D721Med (cell line): ENCODE data around the gene MRPL38.

Experiments used
- DNase-seq: peaks from one replicate; pipeline ENCODE4 v3.0.0; 2011; ENCODE audit warnings: low spot score; ENCODE audit not compliant: insufficient read length
- FAIRE-seq: peaks from 2 replicates; lab custom pipeline; 2011; peaks lifted over from hg19 to GRCh38; lab: Jason Lieb, UNC
- CTCF ChIP-seq: IDR thresholded peaks from 2 replicates; pipeline ENCODE4 v1.5.1; 2012; ENCODE audit warnings: mild to moderate bottlenecking, control low read depth; ENCODE audit not compliant: insufficient read depth; ENCODE audit errors: missing control alignments

Gene MRPL38

DNA sequence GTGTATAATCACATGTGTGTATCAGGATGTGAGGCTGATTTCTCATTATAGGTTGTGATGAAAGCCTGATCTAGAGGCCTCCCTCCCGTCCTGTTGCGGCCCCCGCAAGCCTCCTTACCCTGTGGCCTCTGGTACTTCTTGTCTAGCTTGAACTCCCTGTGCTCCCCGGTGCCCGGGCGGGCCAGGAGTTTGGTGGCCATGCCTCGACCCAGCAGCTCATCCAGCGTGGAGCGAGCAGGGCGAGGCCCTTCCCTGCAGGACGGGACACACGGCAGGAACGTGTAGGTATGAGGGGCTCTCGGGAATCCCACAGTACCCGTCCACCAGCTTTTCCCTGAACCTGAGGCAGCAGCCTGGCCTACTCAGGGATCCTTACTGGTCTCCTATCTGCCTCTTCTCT, 21.2 kb upstream of the MRPL38 start:
- no peak for DNase-seq
- no peak for FAIRE-seq
- TF ChIP-seq CTCF: no peak

DNA sequence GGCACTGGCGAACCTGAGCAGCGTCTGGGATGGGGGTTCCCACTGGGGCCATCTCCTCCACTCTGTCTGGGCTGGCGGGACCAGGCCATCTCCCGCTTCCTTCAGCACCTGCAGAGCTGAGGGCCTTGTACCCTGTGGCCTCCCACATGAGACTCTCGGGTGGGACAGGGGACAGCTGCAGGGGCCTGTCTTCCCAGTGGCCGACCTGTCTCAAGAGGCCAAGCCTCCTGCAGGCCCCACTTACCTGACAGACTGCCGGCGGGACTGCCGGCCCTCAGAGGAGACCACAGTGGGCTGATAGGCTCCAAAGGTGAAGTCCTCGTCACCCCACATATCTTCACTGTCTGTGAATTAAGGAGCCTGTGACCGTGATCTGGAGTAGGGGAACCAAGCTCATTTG, 20.4 kb upstream of the MRPL38 start:
- TF ChIP-seq CTCF: no peak
- no peak for DNase-seq
- no peak for FAIRE-seq

GRCh38 chr17:75922963-75923874, 18.5 kb upstream of the MRPL38 start:
- DNase-seq (no peak), FAIRE-seq (no peak)
- TF ChIP-seq CTCF: no peak

GRCh38 chr17:75922173-75922961, 17.7 kb upstream of the MRPL38 start:
- FAIRE-seq (no peak), DNase-seq (no peak)
- TF ChIP-seq CTCF: no peak

- no peak for FAIRE-seq
- DNase-seq: no peak
- no peak for TF ChIP-seq CTCF
These were observed 16.9 kb upstream of the MRPL38 start for GRCh38 chr17:75921596-75921995.

DNA sequence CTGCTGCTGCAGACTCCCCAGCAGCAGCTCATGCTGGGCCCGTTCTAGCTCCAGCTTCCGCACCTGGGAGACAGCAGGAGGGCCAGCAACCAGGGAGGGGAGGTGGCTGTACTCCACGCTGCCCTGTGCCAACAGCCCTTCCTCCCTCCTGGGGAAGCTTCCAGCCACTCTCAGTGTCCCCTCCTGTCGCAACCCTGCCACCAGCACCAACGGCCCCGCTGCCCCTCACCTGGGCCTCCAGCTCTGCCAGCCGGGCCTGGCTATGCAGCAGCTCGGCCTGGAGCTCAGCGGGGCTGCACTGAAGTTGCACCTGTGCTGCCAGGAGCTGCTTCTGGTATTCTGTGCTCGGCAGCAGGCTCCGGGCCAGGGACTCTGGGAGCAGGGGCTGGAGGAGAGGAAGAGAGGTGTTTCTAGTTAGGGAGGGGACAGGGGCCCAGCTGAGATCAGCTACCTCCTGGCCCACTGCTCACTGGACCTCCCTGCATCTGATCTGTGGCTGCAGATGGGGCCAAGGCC, 15.4 kb upstream of the MRPL38 start:
- FAIRE-seq: no peak
- DNase-seq: no peak
- no peak for TF ChIP-seq CTCF
